Fibroblast of lung (primary cell): ENCODE results near the gene TAF1C.

ENCODE experiments used
- EZH2 ChIP-seq: IDR thresholded peaks from 2 replicates; pipeline ENCODE4 v1.5.1; 2012; ENCODE audit warnings: low read length, control low read depth, mild to moderate bottlenecking; ENCODE audit errors: missing control alignments
- TF ChIP-seq, protein P1 (sequence below), 2 donors: IDR thresholded peaks in 1 of 2; conservative IDR thresholded peaks in 1 of 2; 1 replicate in 1 of 2; 2 replicates in 1 of 2; pipeline ENCODE4 v1.5.1; 2011 to 2012; ENCODE audit warnings: low read length in 2 of 2, control low read depth in 1 of 2, inconsistent platforms in 1 of 2, low read depth in 1 of 2, mild to moderate bottlenecking in 1 of 2

DNA sequence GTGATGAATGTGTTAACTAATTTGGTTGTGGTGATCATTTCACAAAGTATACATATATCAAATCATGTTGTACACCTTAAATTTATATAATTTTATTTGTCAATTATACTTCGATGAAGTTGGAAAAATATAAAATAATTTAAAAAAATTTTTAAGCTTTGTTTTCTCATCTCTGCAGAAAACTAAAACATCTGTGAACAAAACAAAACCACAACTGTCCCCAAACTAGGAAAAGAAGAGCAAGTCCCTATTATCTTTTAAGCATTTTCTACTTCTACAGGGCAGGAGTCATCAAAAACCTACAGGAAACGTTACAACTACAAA lies 48.4 kb downstream of the TAF1C start:
- TF ChIP-seq, protein P1, sequence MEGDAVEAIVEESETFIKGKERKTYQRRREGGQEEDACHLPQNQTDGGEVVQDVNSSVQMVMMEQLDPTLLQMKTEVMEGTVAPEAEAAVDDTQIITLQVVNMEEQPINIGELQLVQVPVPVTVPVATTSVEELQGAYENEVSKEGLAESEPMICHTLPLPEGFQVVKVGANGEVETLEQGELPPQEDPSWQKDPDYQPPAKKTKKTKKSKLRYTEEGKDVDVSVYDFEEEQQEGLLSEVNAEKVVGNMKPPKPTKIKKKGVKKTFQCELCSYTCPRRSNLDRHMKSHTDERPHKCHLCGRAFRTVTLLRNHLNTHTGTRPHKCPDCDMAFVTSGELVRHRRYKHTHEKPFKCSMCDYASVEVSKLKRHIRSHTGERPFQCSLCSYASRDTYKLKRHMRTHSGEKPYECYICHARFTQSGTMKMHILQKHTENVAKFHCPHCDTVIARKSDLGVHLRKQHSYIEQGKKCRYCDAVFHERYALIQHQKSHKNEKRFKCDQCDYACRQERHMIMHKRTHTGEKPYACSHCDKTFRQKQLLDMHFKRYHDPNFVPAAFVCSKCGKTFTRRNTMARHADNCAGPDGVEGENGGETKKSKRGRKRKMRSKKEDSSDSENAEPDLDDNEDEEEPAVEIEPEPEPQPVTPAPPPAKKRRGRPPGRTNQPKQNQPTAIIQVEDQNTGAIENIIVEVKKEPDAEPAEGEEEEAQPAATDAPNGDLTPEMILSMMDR (conservative IDR thresholded peaks at IDR 0.05 in 1 of 2, IDR thresholded peaks at IDR 0.05 in 1 of 2; ENCODE audit: low read depth in 1 of 2, low read length in 2 of 2): no peak
- no peak for TF ChIP-seq EZH2
